Myocyte (in vitro differentiated cells): ENCODE data around the gene PPP2R2B. TPM values are rescaled to one million over a fixed set of nuclear protein-coding genes. Genes with fewer than 3 reads are reported as not detected.

Experiments
- DNase-seq: peaks from one replicate; pipeline ENCODE4 v3.0.0-alpha.2; 2012; ENCODE audit warnings: low read depth
- total RNA-seq: library from RNA; depleted of rRNA; stranded (reverse); fragments of >200 nt; gene quantifications from 2 replicates; pipeline ENCODE4 v1.2.3, GENCODE V29; 2014

The PPP2R2B gene
- total RNA-seq, 1 donor from 2014 or later: 0.21 TPM

GRCh38 chr5:146888351-146888978 is 9.9 kb upstream of the PPP2R2B start:
- DNase-seq: no peak

GRCh38 chr5:146884066-146884626 is 5.6 kb upstream of the PPP2R2B start:
- no peak for DNase-seq

DNA sequence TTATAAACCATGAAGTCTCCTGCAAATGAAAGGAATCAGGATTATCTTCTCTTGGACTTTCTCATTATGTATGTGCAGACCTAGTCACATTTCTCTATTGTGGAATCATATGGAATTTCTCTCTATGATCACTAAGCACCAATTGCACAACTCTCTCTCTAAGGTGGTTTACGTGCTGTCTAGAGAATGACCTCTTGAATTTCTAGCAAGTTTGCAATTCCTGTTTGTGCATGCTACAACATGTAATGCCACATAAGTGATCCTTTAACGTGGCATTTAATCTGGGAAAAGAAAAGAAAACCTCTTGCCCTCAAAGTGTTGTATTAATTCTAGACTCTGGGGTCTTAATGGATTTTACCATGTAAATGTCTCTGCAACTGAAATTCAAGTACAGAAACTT is 5.0 kb upstream of the PPP2R2B start:
- DNase-seq: no peak

DNA sequence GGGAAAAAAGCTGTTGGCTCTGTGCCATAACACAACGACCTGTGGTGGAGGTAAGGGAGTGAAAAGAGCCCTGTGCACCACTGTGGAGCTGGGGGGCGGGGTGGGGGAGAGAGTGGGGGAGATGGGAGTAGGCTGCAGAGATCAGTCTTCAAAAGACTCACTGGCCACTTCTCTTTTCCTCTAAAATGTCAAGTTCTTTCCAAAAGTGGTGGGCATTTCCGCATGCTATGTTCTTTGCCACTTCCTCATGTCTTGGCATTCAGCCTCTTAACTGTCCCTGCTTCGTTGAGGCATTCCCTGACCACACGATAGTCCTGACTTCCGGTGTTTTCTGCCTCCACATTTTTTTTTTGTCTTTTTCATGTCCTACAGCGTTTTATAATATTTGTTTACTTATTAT is 2.4 kb upstream of the PPP2R2B start:
- DNase-seq: no peak

DNA sequence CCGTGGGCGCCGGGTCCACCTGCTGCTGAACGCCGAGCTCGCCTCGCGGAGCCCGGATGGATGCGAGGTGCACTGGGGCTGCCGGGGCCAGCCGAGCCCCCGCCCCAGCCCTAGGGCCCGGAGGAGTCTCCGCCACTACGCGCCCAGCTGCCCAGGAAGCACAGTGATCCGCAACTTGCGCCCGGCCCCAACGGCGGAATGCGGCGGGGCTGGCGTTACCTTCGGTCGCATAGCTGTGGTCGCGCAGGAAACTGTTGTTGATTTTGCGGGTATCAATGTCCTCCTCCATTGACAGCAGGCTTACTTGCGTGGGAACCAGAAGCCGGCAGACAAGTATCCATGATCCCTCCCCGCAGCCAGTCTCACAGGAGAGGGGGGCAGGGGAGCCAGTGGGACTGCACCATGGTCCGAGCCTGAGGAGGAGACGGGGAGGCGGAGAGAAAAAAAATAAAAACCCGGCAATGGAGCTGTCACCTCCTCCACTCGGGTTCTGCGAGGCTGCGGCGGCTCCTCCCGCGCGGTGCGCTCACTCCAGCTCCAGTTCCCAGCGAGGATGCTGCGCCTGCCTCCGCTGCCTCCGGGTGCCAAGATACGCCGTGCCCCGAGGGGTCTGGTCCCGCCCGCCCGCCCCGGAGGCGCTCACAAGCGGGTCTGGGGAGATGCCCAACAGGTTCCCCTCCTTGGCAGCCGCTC is 628 bp downstream of the PPP2R2B start:
- peak; percentile 15 for DNase-seq

- no peak for DNase-seq
Observed at GRCh38 chr5:146877178-146877681, 1.3 kb downstream of the PPP2R2B start.

DNA sequence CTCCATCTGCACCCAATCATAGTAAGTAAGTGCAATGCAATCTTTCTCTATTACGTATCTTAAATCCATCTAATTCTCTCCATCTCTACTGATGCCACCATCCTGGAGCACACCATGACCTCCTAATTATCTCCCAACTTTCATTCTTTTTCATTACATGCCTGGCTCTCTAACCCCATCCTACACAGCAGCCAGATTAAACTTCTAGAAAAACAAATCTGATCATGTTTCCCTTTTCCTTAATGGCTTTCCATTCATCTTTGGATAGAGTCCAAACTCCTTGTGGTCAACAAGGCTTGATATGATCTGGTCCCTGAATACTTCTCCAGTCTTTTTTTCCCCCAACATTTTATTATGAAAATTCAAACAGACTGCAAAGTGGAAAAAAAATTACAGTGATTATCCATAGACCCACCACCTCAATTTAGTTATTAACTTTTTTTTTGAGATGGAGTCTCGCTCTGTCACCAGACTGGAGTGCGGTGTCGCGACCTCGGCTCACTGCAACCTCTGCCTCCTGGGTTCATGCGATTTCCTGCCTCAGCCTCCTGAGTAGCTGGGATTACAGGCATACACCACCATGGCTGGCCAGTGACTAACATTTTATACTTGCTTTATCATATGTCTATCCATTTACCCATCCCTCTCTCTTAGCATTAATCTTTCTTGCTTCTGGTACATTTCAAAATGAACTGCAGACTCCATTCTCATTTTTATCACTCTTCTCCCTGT is 5.2 kb downstream of the PPP2R2B start:
- DNase-seq: peak; percentile 13

DNA sequence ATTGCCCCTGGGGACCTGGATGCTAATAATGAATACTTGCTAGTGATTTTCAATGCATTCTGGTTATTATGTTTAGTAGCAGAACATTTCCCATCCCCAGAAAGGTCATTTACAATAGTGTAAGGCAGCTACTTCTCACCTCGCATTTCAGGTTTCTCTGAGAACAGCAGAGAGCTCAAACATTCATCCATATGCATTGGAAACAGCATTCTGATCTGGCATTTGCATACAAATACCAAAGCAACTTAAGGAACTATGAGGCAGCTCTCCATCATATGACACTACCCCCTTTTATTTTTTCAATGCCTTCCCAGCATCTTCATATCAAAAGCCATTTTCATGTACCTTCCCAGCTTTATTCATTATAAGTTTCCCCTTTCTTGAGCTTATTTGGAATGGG is 6.4 kb downstream of the PPP2R2B start:
- DNase-seq: no peak

GRCh38 chr5:146867996-146868708 is 10.4 kb downstream of the PPP2R2B start:
- no peak for DNase-seq

GRCh38 chr5:146866263-146866662 is 12.3 kb downstream of the PPP2R2B start:
- no peak for DNase-seq

DNA sequence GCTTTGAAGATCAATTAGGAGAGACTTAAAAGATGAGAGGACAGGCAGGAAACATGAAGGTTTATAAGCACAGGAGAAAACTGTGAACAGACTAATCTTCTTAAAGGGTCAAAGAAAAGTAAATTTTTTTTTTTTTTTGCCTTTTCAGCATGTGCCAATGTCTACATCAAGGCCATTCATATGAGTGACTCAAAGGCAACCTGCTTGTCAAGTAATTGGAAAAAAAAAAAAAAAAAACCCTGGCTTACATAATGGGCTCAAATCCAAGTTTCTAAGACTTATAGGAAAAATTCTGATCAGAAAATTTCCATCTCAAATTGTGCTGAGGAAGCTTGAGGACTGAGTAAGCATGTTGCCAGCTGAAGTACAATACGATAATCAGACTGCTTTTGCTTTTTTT is 15.9 kb downstream of the PPP2R2B start:
- no peak for DNase-seq

- no peak for DNase-seq
Observed at GRCh38 chr5:146860213-146860893, 18.2 kb downstream of the PPP2R2B start.

DNA sequence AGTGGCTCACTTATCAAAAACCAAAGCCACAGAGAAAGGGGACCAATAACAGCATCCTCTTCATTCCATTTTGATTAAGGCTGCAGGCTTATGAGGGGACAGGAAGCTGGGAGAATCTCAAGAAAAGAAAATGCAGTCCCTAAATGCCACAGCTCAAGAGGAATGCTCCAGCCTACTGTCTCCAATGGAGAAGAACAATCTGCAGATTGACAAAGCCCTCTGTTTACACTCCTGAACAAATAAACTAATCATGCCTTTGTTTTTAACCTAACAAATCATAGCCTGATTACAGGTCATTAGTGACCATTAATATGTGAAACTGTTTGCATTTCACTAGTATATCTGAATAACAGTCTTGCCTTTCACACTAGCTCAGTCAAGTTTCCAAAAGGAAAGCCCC is 26.5 kb downstream of the PPP2R2B start:
- DNase-seq: no peak

GRCh38 chr5:146851133-146851532 is 27.4 kb downstream of the PPP2R2B start:
- no peak for DNase-seq

- DNase-seq: no peak
Observed at GRCh38 chr5:146849694-146850303, 28.8 kb downstream of the PPP2R2B start.

- no peak for DNase-seq
Observed at GRCh38 chr5:146848133-146848532, 30.4 kb downstream of the PPP2R2B start.

- DNase-seq: no peak
Observed at GRCh38 chr5:146840016-146840415, 38.5 kb downstream of the PPP2R2B start.

GRCh38 chr5:146836226-146836842 is 42.2 kb downstream of the PPP2R2B start:
- DNase-seq: no peak

GRCh38 chr5:146832985-146833732 is 45.4 kb downstream of the PPP2R2B start:
- no peak for DNase-seq
